HG02763 (cell line): Measurements from ENCODE around the gene WASHC2C.
"Not testable (repeated sequence)": the region's sequence is repeated elsewhere in the genome, so short reads cannot be mapped to it uniquely, and the experiment has no call there.

ENCODE experiments used
- ATAC-seq: cut with Tn5 transposase; IDR thresholded peaks from one replicate; pipeline ENCODE4 v1.9.1; 2021; ENCODE audit warnings: mild to moderate bottlenecking, moderate library complexity; ENCODE audit not compliant: unreplicated experiment

The WASHC2C gene

GRCh38 chr10:45757661-45758396 lies 30.8 kb downstream of the WASHC2C start:
- not testable (repeated sequence) for ATAC-seq

- peak; percentile 63 for ATAC-seq
These were observed 34.6 kb downstream of the WASHC2C start for GRCh38 chr10:45761622-45762021.

GRCh38 chr10:45763037-45763436 lies 36.0 kb downstream of the WASHC2C start:
- not testable (repeated sequence) for ATAC-seq

- ATAC-seq: not testable (repeated sequence)
These were observed 41.3 kb downstream of the WASHC2C start for GRCh38 chr10:45768334-45768733.

GRCh38 chr10:45771757-45772461 lies 44.8 kb downstream of the WASHC2C start:
- ATAC-seq: not testable (repeated sequence)

GRCh38 chr10:45786217-45786616 lies 59.2 kb downstream of the WASHC2C start:
- ATAC-seq: not testable (repeated sequence)

GRCh38 chr10:45787212-45787741 lies 60.2 kb downstream of the WASHC2C start:
- ATAC-seq: not testable (repeated sequence)

- ATAC-seq: not testable (repeated sequence)
These were observed 62.9 kb downstream of the WASHC2C start for GRCh38 chr10:45789991-45790390.

GRCh38 chr10:45790694-45791426 lies 63.8 kb downstream of the WASHC2C start:
- not testable (repeated sequence) for ATAC-seq

GRCh38 chr10:45794761-45795160 lies 67.7 kb downstream of the WASHC2C start:
- ATAC-seq: not testable (repeated sequence)

- not testable (repeated sequence) for ATAC-seq
These were observed 76.3 kb downstream of the WASHC2C start for GRCh38 chr10:45803060-45804010.

GRCh38 chr10:45804996-45805395 lies 77.9 kb downstream of the WASHC2C start:
- ATAC-seq: not testable (repeated sequence)

GRCh38 chr10:45809837-45810236 lies 82.8 kb downstream of the WASHC2C start:
- ATAC-seq: no peak

GRCh38 chr10:45811075-45811474 lies 84.0 kb downstream of the WASHC2C start:
- no peak for ATAC-seq

- not testable (repeated sequence) for ATAC-seq
These were observed 85.9 kb downstream of the WASHC2C start for GRCh38 chr10:45812959-45813358.

GRCh38 chr10:45814146-45814545 lies 87.1 kb downstream of the WASHC2C start:
- ATAC-seq: not testable (repeated sequence)

- ATAC-seq: no peak
These were observed 90.2 kb downstream of the WASHC2C start for GRCh38 chr10:45817130-45817859.

GRCh38 chr10:45817912-45818311 lies 90.8 kb downstream of the WASHC2C start:
- ATAC-seq: no peak

- no peak for ATAC-seq
These were observed 92.5 kb downstream of the WASHC2C start for GRCh38 chr10:45819552-45819951.
